ENCODE results near the gene PHACTR4. TPM values are rescaled to one million over a fixed set of nuclear protein-coding genes. Genes with fewer than 3 reads are reported as not detected.

PHACTR4 gene
- total and polyA plus RNA-seq, 9 of the 15 experiments (the other 6 are each of a cell fraction or from before 2014, with no cell fraction given): 6.4 to 43.6 (median 14.2) TPM

DNA sequence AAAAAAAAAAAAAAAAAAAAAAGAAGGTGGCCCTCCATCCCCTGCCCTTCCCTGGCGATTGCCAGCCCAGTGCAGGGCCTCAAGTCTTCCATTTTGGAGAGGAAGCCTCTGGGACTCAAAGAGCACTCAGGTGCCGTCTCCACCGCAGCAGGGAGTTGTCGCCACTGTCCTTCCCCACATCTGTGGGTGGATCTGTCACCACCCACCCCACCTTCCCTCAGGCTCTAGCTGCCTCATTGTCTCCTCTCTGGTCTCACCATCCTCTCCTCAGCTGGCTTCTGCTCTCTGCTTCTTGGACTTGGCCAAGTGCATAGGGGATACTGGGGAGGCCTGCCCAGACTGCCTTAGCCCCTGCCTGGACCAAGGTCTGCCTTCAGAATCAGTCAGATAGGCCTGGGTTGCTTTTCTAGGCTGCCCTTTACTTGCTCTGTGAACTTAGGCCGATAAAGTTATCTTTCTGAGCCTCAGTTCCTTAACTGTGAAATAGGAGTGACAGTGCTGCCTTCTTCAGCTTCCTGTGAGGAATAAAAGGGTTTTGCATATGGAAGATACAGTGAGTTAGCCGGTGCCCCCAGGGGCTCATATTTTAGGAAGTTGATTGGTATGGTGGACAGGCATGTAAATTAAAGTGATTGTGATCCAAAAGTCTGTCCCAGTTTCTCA, 152.1 kb downstream of the PHACTR4 start (continued):
- TF ChIP-seq HDAC6 (IDR thresholded peaks at IDR 0.05; ENCODE audit: low read depth, low read length) (no peak), ELF1 (tag; IDR thresholded peaks at IDR 0.05) (no peak), THRA (IDR thresholded peaks at IDR 0.05) (no peak), CAMTA2 (CRISPR knock-in tag; conservative IDR thresholded peaks at IDR 0.05) (no peak), MLX (CRISPR knock-in tag; conservative IDR thresholded peaks at IDR 0.05) (no peak), POLR2H (tag; IDR thresholded peaks at IDR 0.05; ENCODE audit: low read depth) (no peak), ZNF217 (CRISPR knock-in tag; IDR thresholded peaks at IDR 0.05) (no peak), CSDE1 (IDR thresholded peaks at IDR 0.05) (no peak), KLF1 (tag; IDR thresholded peaks at IDR 0.05) (no peak), RFX7 (CRISPR knock-in tag; IDR thresholded peaks at IDR 0.05) (no peak), FOXP1 (CRISPR knock-in tag; IDR thresholded peaks at IDR 0.05) (no peak), SRSF1 (IDR thresholded peaks at IDR 0.05; ENCODE audit: low read depth, low read length) (no peak), RAD21 (CRISPR knock-in tag; conservative IDR thresholded peaks at IDR 0.05 in 1 of 2, IDR thresholded peaks at IDR 0.05 in 1 of 2) (no peak), THRB (CRISPR knock-in tag; conservative IDR thresholded peaks at IDR 0.05) (0 out of 2 replicates have a peak, but pooled peaks have one; percentile 27), ELF2 (CRISPR knock-in tag; IDR thresholded peaks at IDR 0.05) (no peak), ZC3H4 (CRISPR knock-in tag; IDR thresholded peaks at IDR 0.05; ENCODE audit: borderline replicate concordance) (no peak)
- TF ChIP-seq, protein P1, sequence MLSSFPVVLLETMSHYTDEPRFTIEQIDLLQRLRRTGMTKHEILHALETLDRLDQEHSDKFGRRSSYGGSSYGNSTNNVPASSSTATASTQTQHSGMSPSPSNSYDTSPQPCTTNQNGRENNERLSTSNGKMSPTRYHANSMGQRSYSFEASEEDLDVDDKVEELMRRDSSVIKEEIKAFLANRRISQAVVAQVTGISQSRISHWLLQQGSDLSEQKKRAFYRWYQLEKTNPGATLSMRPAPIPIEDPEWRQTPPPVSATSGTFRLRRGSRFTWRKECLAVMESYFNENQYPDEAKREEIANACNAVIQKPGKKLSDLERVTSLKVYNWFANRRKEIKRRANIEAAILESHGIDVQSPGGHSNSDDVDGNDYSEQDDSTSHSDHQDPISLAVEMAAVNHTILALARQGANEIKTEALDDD (IDR thresholded peaks at IDR 0.05): peak; percentile 59
- TF ChIP-seq, protein P2, sequence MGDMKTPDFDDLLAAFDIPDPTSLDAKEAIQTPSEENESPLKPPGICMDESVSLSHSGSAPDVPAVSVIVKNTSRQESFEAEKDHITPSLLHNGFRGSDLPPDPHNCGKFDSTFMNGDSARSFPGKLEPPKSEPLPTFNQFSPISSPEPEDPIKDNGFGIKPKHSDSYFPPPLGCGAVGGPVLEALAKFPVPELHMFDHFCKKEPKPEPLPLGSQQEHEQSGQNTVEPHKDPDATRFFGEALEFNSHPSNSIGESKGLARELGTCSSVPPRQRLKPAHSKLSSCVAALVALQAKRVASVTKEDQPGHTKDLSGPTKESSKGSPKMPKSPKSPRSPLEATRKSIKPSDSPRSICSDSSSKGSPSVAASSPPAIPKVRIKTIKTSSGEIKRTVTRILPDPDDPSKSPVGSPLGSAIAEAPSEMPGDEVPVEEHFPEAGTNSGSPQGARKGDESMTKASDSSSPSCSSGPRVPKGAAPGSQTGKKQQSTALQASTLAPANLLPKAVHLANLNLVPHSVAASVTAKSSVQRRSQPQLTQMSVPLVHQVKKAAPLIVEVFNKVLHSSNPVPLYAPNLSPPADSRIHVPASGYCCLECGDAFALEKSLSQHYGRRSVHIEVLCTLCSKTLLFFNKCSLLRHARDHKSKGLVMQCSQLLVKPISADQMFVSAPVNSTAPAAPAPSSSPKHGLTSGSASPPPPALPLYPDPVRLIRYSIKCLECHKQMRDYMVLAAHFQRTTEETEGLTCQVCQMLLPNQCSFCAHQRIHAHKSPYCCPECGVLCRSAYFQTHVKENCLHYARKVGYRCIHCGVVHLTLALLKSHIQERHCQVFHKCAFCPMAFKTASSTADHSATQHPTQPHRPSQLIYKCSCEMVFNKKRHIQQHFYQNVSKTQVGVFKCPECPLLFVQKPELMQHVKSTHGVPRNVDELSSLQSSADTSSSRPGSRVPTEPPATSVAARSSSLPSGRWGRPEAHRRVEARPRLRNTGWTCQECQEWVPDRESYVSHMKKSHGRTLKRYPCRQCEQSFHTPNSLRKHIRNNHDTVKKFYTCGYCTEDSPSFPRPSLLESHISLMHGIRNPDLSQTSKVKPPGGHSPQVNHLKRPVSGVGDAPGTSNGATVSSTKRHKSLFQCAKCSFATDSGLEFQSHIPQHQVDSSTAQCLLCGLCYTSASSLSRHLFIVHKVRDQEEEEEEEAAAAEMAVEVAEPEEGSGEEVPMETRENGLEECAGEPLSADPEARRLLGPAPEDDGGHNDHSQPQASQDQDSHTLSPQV (IDR thresholded peaks at IDR 0.05): no peak

Data from K562 (cell line).